PC-3 (cell line): Measurements from ENCODE around the gene ANKRD29. TPM values are rescaled to one million over a fixed set of nuclear protein-coding genes. Genes with fewer than 3 reads are reported as not detected.

Source experiments
- ATAC-seq: fragments of 200-7000 bp; cut with Tn5 transposase; 2 replicates; pipeline ENCODE4 v1.9.1; 2020; ENCODE audit warnings: mild to moderate bottlenecking, moderate library complexity
- BruUV-seq: library from RNA; stranded (reverse); fragments of 400-500 nt; replicated peaks from 2 replicates; lab custom pipeline; 2021; lab: Mats Ljungman, UMichigan
- CTCF ChIA-PET: fragments of 300-600 bp; sonication (Branson Sonifier 250); formaldehyde crosslinking; loops from one replicate; lab custom pipeline; 2022; ENCODE audit warnings: antibody characterized with exemption; lab: Charles Lee
- POLR2A ChIA-PET: fragments of 300-600 bp; sonication (Branson Sonifier 250); formaldehyde crosslinking; loops from one replicate; lab custom pipeline; 2022; ENCODE audit warnings: antibody characterized with exemption; ENCODE audit not compliant: unreplicated experiment; lab: Charles Lee
- DNase-seq: peaks from one replicate; pipeline ENCODE4 v3.0.0-alpha.2; 2015
- H2AFZ ChIP-seq: fragments of 300-600 bp; sonication (generic); 2 replicates; pipeline ENCODE4 v1.6.0; 2016; ENCODE audit warnings: antibody characterized with exemption, low read length
- H3F3A ChIP-seq: fragments of 300-600 bp; sonication (generic); one replicate; pipeline ENCODE4 v1.6.0; 2017; ENCODE audit warnings: antibody characterized with exemption, low read length, control low read depth, mild to moderate bottlenecking; ENCODE audit not compliant: unreplicated experiment
- H3K27ac ChIP-seq: fragments of 300-600 bp; sonication (generic); 2 replicates; pipeline ENCODE4 v1.5.1; 2016; ENCODE audit warnings: mild to moderate bottlenecking, low read length
- H3K27me3 ChIP-seq: fragments of 300-600 bp; sonication (generic); 2 replicates; pipeline ENCODE4 v1.6.1; 2016; ENCODE audit warnings: low read length, mixed read lengths
- H3K36me3 ChIP-seq: fragments of 300-600 bp; sonication (generic); 2 replicates; pipeline ENCODE4 v1.6.1; 2016; ENCODE audit warnings: low read depth, mixed run types, low read length, mixed read lengths
- H3K4me1 ChIP-seq: fragments of 300-600 bp; sonication (generic); 2 replicates; pipeline ENCODE4 v1.5.1; 2016; ENCODE audit warnings: low read length; ENCODE audit not compliant: insufficient read depth
- H3K4me2 ChIP-seq: fragments of 300-600 bp; sonication (generic); 2 replicates; pipeline ENCODE4 v1.6.0; 2016; ENCODE audit warnings: low read length
- H3K4me3 ChIP-seq: fragments of 300-600 bp; sonication (generic); 2 replicates; pipeline ENCODE4 v1.5.1; 2016; ENCODE audit warnings: mild to moderate bottlenecking, low read length, mixed read lengths
- H3K79me2 ChIP-seq: fragments of 300-600 bp; sonication (generic); 2 replicates; pipeline ENCODE4 v1.6.1; 2017; ENCODE audit warnings: low read length, mixed read lengths
- H3K9ac ChIP-seq: fragments of 300-600 bp; sonication (generic); 2 replicates; pipeline ENCODE4 v1.6.0; 2016; ENCODE audit warnings: mild to moderate bottlenecking, low read length
- H3K9me2 ChIP-seq: fragments of 300-600 bp; sonication (generic); replicated peaks from 2 replicates; pipeline ENCODE4 v1.6.1; 2016; ENCODE audit warnings: mixed run types, low read length, mixed read lengths
- H3K9me3 ChIP-seq: fragments of 300-600 bp; sonication (generic); 2 replicates; pipeline ENCODE4 v1.6.1; 2016; ENCODE audit warnings: low read length, mixed read lengths
- H4K20me1 ChIP-seq: fragments of 300-600 bp; sonication (generic); 2 replicates; pipeline ENCODE4 v1.6.1; 2016; ENCODE audit warnings: low read length, mixed read lengths
- CTCF ChIP-seq: fragments of 300-600 bp; sonication (generic); conservative IDR thresholded peaks from 2 replicates; pipeline ENCODE4 v1.5.1; 2017; ENCODE audit warnings: antibody characterized with exemption, low read depth, mild to moderate bottlenecking, low read length
- EZH2 ChIP-seq: fragments of 300-600 bp; sonication (generic); IDR thresholded peaks from one replicate; pipeline ENCODE4 v1.6.1; 2017; ENCODE audit warnings: antibody characterized with exemption, mild to moderate bottlenecking, low read length; ENCODE audit not compliant: unreplicated experiment
- EZH2phosphoT487 ChIP-seq: fragments of 300-600 bp; sonication (generic); IDR thresholded peaks from 2 replicates; pipeline ENCODE4 v1.6.1; 2018; ENCODE audit warnings: mild to moderate bottlenecking, antibody characterized with exemption, low read length, borderline replicate concordance
- intact Hi-C: fragments of 100-400 bp; cut with micrococcal nuclease; formaldehyde crosslinking; loops from 2 replicates; pipeline ENCODE4 v1.9.0; 2023
- total RNA-seq: library from RNA; depleted of rRNA; stranded (reverse); fragments of >200 nt; gene quantifications from 2 replicates; pipeline ENCODE4 v1.2.3, GENCODE V29; 2014

Gene ANKRD29
- total RNA-seq, 1 experiment from 2014 or later: 31.0 TPM

GRCh38 chr18:23690505-23691068, 27.9 kb upstream of the ANKRD29 start:
- Histone ChIP-seq H3K9me2 (no peaks in the 10 kb centered on the region), H3K27me3 (no peaks in the 10 kb centered on the region), H3F3A (no peaks in the 10 kb centered on the region), H3K4me3 (peak overlapping the region; percentile 87), H3K27ac (peak overlapping the region; percentile 79), H3K4me1 (peaks cover 54% of the 10 kb centered on the region), H4K20me1 (peaks cover 3% of the 10 kb centered on the region; the same call in 1 of the 2 replicates), H3K9me3 (no peaks in the 10 kb centered on the region), H3K36me3 (no peaks in the 10 kb centered on the region), H2AFZ (peak overlapping the region; percentile 72), H3K79me2 (peaks cover 73% of the 10 kb centered on the region), H3K4me2 (peak overlapping the region; percentile 89), H3K9ac (peak overlapping the region; percentile 96)
- CTCF ChIA-PET: no interaction called here
- intact Hi-C loops: no loop called here
- ATAC-seq: no peak; the same call in 1 of the 2 replicates
- no peak for TF ChIP-seq CTCF
- no peak for TF ChIP-seq EZH2
- TF ChIP-seq EZH2phosphoT487: no peak
- no TSS peak for BruUV-seq
- POLR2A ChIA-PET: interaction anchor here (0.6 kb wide), 1 partner anchor 15 kb away, joined by 4 read pairs; no protein-coding TSS in a partner anchor
- peak; percentile 27 for DNase-seq

- H3K9me3 ChIP-seq: no peaks in the 10 kb centered on the region
- CTCF ChIA-PET: no interaction called here
- H3K27ac ChIP-seq: peak overlapping the region; percentile 79
- TF ChIP-seq EZH2 (no peak), CTCF (no peak), EZH2phosphoT487 (no peak)
- no peaks in the 10 kb centered on the region for H3K27me3 ChIP-seq
- peaks cover 56% of the 10 kb centered on the region for H3K4me1 ChIP-seq
- TSS peak; percentile 42 for BruUV-seq
- H3K36me3 ChIP-seq: no peaks in the 10 kb centered on the region
- peaks cover 71% of the 10 kb centered on the region for H3K79me2 ChIP-seq
- DNase-seq (peak; percentile 42), ATAC-seq (peak; percentile 26)
- intact Hi-C loops: loop anchor here (1.0 kb wide), 1 partner anchor 63 kb away; no protein-coding TSS in a partner anchor
- H3K9me2 ChIP-seq: no peaks in the 10 kb centered on the region
- POLR2A ChIA-PET: no interaction called here
- peak overlapping the region; percentile 87 for H3K4me3 ChIP-seq
- peak overlapping the region; percentile 89 for H3K4me2 ChIP-seq
- peak overlapping the region; percentile 72 for H2AFZ ChIP-seq
- H3K9ac ChIP-seq: peak overlapping the region; percentile 96
- no peaks in the 10 kb centered on the region for H3F3A ChIP-seq
- H4K20me1 ChIP-seq: peaks cover 3% of the 10 kb centered on the region; the same call in 1 of the 2 replicates
These were observed 27.1 kb upstream of the ANKRD29 start for GRCh38 chr18:23689616-23690504.
